Prostate gland (tissue), 2 donors: ENCODE measurements around the gene RYR3.

ENCODE experiments used
- POLR2A ChIP-seq: fragments of 450-650 bp; IDR thresholded peaks from one replicate; pipeline ENCODE4 v1.6.1; 2016; ENCODE audit warnings: antibody characterized with exemption, mild to moderate bottlenecking
- POLR2AphosphoS5 ChIP-seq: sonication (generic); formaldehyde crosslinking; IDR thresholded peaks from one replicate; pipeline ENCODE4 v1.6.1; 2017; ENCODE audit warnings: antibody characterized with exemption
- TF ChIP-seq, protein P1 (sequence below), 4 experiments: fragments of 200-600 bp in 2 of 4; fragments of 450-650 bp in 2 of 4; sonication (generic) in 2 of 4; IDR thresholded peaks; 1 replicate in 3 of 4; 2 replicates in 1 of 4; pipeline ENCODE4 v1.5.1; 2016 to 2019; ENCODE audit warnings: antibody characterized with exemption in 4 of 4, mild to moderate bottlenecking in 2 of 4, moderate library complexity in 2 of 4

DNA sequence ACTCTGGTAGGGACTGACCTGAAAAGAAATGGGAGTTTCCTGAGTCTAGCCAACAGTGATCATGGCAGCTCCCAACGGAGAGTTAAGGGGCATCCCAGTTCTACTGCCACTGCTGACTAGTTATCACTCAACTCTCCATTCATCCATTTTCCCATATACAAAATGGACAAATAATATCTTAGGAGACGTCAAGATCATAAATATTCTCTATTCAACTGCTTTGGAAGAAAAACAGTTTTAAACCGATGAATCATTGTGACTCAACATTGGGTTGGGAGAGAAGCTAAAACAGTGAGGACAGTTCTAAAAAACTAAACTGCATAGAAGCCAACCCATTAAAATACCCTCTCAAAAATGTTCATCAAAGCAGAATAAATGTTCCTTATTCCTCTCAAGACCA lies 600.0 kb downstream of the RYR3 start:
- TF ChIP-seq, protein P1, sequence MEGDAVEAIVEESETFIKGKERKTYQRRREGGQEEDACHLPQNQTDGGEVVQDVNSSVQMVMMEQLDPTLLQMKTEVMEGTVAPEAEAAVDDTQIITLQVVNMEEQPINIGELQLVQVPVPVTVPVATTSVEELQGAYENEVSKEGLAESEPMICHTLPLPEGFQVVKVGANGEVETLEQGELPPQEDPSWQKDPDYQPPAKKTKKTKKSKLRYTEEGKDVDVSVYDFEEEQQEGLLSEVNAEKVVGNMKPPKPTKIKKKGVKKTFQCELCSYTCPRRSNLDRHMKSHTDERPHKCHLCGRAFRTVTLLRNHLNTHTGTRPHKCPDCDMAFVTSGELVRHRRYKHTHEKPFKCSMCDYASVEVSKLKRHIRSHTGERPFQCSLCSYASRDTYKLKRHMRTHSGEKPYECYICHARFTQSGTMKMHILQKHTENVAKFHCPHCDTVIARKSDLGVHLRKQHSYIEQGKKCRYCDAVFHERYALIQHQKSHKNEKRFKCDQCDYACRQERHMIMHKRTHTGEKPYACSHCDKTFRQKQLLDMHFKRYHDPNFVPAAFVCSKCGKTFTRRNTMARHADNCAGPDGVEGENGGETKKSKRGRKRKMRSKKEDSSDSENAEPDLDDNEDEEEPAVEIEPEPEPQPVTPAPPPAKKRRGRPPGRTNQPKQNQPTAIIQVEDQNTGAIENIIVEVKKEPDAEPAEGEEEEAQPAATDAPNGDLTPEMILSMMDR (IDR thresholded peaks at IDR 0.05) = no peak
- no peak for TF ChIP-seq POLR2A
- no peak for TF ChIP-seq POLR2AphosphoS5
